ENCODE results near the gene DNAJC5. TPM values are rescaled to one million over a fixed set of nuclear protein-coding genes. Genes with fewer than 3 reads are reported as not detected.
A peak's percentile ranks its signal among the peaks of the same experiment; 100 is the strongest.

DNAJC5 gene
- total RNA-seq, 1 donor from 2014 or later, result 44.2 TPM

DNA sequence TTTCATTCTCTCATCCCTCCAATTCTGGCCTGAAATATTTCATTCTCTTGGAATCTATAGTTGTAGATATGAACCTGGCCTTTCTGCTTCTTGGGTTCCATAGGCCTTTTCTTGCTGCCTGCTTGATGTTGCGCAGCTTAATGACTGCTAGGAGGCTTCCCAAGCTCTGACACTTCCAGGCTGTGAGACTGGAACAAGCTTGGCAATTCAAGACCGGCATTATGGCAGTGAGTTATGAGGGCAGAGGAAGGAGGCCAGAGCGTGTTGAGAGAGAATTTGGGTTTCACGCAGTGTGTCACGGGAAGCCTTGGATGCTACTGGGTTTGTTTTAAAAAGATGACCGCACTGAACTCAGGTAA, 948 bp upstream of the DNAJC5 start:
- H3K27me3 Mint-ChIP-seq (ENCODE audit: low read depth), result no peaks in the 10 kb centered on the region
- H3K27ac Mint-ChIP-seq (ENCODE audit: unreplicated experiment), result peak overlapping the region; percentile 86
- no peak for DNase-seq (ENCODE audit: low spot score)
- TF ChIP-seq, protein P1, sequence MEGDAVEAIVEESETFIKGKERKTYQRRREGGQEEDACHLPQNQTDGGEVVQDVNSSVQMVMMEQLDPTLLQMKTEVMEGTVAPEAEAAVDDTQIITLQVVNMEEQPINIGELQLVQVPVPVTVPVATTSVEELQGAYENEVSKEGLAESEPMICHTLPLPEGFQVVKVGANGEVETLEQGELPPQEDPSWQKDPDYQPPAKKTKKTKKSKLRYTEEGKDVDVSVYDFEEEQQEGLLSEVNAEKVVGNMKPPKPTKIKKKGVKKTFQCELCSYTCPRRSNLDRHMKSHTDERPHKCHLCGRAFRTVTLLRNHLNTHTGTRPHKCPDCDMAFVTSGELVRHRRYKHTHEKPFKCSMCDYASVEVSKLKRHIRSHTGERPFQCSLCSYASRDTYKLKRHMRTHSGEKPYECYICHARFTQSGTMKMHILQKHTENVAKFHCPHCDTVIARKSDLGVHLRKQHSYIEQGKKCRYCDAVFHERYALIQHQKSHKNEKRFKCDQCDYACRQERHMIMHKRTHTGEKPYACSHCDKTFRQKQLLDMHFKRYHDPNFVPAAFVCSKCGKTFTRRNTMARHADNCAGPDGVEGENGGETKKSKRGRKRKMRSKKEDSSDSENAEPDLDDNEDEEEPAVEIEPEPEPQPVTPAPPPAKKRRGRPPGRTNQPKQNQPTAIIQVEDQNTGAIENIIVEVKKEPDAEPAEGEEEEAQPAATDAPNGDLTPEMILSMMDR (IDR thresholded peaks at IDR 0.05), result no peak
- H3K9me3 Mint-ChIP-seq (ENCODE audit: low read depth), result no peaks in the 10 kb centered on the region
- peak overlapping the region; percentile 78 for H3K4me3 Mint-ChIP-seq (ENCODE audit: unreplicated experiment)
- peaks cover 8% of the 10 kb centered on the region for H3K36me3 Mint-ChIP-seq (ENCODE audit: low read depth)
- H3K4me1 Mint-ChIP-seq (ENCODE audit: low read depth), result peaks cover 35% of the 10 kb centered on the region

DNA sequence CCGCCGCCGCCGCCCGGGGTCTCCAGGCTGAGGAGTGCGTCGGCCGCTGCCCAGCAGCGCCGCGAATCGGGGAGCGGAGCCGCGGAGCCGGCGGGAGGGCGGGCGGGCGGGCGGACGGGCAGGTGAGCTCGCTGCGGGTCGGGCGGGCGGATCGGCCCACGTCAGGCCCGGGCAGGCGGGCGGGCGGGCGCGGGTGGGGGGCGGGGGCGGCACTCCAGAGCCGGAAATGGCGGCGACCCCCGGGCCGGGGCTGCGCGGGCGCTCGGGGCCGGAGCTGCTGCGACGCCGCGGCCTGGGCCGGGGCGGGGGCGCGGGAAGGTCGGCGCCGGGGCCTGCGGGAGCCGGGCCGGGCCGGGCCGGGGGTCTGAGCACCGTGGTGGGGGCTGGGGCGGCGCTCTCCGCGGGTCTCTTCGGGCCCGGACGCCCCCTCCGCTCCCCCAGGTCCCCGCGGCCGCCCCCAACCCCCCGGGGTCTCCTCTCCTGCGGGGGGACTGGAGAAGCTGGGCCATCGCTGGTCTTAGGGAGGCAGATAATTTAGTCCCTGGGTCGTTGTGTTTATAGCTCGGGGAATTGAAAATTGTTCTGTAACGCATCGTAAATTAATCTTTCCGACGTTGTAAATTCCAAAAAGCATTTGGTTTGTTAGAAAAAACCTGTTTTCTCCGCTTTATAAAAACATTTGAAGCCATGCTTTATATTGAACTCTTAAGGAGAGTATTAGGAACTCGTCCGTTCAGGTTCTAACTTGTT, 451 bp downstream of the DNAJC5 start:
- peak overlapping the region; percentile 79 for H3K4me3 Mint-ChIP-seq (ENCODE audit: unreplicated experiment)
- DNase-seq (ENCODE audit: low spot score), result no peak
- peaks cover 39% of the 10 kb centered on the region for H3K4me1 Mint-ChIP-seq (ENCODE audit: low read depth)
- TF ChIP-seq, protein P1 (IDR thresholded peaks at IDR 0.05), result no peak
- peaks cover 4% of the 10 kb centered on the region for H3K36me3 Mint-ChIP-seq (ENCODE audit: low read depth)
- peak overlapping the region; percentile 90 for H3K27ac Mint-ChIP-seq (ENCODE audit: unreplicated experiment)
- H3K9me3 Mint-ChIP-seq (ENCODE audit: low read depth), result no peaks in the 10 kb centered on the region
- H3K27me3 Mint-ChIP-seq (ENCODE audit: low read depth), result no peaks in the 10 kb centered on the region

DNA sequence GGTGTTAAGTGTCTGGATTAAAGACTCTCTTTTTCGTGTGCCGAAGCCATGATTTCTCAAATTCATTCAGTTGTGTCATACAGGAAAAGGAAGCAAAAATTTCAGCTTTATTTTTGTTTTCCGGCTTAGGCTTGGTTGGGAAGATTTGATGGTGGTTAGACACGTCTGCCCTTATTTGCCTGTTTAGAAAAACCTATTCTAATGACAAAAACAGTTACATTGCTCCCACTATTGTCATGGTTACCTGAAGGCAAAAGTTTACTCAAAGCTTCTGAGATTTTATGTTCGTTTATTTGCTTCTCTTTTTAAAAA, 982 bp downstream of the DNAJC5 start:
- no peaks in the 10 kb centered on the region for H3K27me3 Mint-ChIP-seq (ENCODE audit: low read depth)
- H3K9me3 Mint-ChIP-seq (ENCODE audit: low read depth), result no peaks in the 10 kb centered on the region
- peaks cover 4% of the 10 kb centered on the region for H3K36me3 Mint-ChIP-seq (ENCODE audit: low read depth)
- TF ChIP-seq, protein P1 (IDR thresholded peaks at IDR 0.05), result no peak
- H3K4me1 Mint-ChIP-seq (ENCODE audit: low read depth), result peaks cover 39% of the 10 kb centered on the region
- H3K27ac Mint-ChIP-seq (ENCODE audit: unreplicated experiment), result peak overlapping the region; percentile 90
- H3K4me3 Mint-ChIP-seq (ENCODE audit: unreplicated experiment), result peak overlapping the region; percentile 79
- DNase-seq (ENCODE audit: low spot score), result no peak

DNA sequence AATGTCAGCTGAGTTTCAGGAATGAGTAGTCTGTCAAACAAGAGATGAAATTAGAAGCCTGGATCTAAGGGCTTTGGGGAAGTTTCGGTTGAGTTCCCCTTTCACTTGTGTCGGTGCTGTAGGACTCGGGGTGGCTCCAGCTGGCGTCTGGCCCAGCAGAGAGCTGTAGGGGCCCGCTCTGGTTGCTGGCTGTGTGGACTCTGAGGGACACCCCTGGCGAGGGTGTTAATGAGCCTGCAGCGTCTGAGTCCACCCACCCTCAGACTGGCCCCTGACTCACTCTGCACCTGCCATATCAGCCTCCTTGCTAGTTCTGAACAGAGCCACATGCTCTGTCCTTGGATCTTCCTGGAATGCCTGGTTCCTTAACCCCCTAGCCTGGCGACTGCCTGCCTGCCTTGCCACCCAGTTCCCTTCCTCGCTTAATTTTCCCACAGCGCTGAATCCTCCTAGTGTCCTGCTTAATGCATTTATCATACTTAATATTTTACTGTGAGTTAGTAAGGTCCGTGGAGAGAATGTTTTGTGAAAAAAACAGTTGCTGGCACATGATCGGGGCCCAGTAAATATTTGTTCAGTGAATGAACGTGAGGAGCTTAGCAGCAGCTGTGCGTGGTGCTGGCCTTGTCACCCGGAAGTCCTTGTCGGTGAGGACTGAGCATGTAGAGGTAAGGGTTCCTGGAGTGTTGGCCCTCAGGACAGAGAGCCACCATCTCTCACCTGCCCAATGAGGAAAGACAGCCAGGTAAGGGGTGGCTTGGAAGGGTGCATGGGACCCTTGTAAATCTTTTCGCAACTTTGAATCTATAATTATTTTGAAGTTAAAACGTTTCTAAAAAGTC, 1.6 kb downstream of the DNAJC5 start:
- DNase-seq (ENCODE audit: low spot score), result no peak
- Mint-ChIP-seq H3K36me3 (ENCODE audit: low read depth) (no peaks in the 10 kb centered on the region), H3K4me3 (ENCODE audit: unreplicated experiment) (peak overlapping the region; percentile 79), H3K27ac (ENCODE audit: unreplicated experiment) (peak overlapping the region; percentile 90), H3K9me3 (ENCODE audit: low read depth) (no peaks in the 10 kb centered on the region), H3K4me1 (ENCODE audit: low read depth) (peaks cover 39% of the 10 kb centered on the region), H3K27me3 (ENCODE audit: low read depth) (no peaks in the 10 kb centered on the region)
- TF ChIP-seq, protein P1 (IDR thresholded peaks at IDR 0.05), result no peak

DNA sequence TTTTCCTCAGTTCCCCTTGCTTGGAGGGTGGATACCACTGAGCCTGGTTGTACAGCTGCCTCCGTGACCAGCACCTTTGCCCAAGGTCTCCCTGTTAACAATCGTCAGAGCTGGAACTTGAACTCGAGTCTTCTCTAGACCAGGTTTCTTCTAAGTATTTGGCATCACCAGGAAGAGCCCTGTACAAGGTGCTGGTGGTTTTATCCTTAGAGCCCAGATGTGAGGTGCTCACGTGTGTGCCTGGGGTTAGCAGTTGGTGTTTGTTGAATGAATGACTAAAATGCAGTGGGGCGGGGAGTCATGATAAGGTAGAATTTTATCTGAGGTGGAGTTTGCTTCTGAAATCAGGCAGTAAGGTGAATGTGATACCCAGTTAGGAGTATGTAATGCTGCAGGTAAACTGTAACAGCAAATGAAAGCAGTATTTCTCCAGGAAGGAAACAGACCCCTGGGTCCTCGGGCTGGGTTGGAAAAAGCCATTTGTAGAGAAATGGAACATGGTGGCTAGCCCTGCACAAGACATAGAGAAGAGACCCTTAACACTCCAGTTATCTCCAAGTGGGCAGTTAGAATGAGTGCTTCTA, 3.1 kb downstream of the DNAJC5 start:
- H3K36me3 Mint-ChIP-seq (ENCODE audit: low read depth), result no peaks in the 10 kb centered on the region
- H3K4me3 Mint-ChIP-seq (ENCODE audit: unreplicated experiment), result no peak overlapping the region
- DNase-seq (ENCODE audit: low spot score), result no peak
- H3K27me3 Mint-ChIP-seq (ENCODE audit: low read depth), result no peaks in the 10 kb centered on the region
- H3K27ac Mint-ChIP-seq (ENCODE audit: unreplicated experiment), result peak overlapping the region; percentile 5
- H3K4me1 Mint-ChIP-seq (ENCODE audit: low read depth), result peaks cover 42% of the 10 kb centered on the region
- TF ChIP-seq, protein P1 (IDR thresholded peaks at IDR 0.05), result no peak
- no peaks in the 10 kb centered on the region for H3K9me3 Mint-ChIP-seq (ENCODE audit: low read depth)
